WTC11 (cell line): ENCODE measurements around the gene WHAMM. TPM values are rescaled to one million over a fixed set of nuclear protein-coding genes. Genes with fewer than 3 reads are reported as not detected.

Source experiments
- ATAC-seq: fragments of 200-7000 bp; cut with Tn5 transposase; 2 replicates; pipeline ENCODE4 v1.10.0; 2021; ENCODE audit warnings: mild to moderate bottlenecking, moderate library complexity
- CTCF ChIA-PET: fragments of 300-600 bp; sonication (Branson Sonifier 250); formaldehyde crosslinking; loops from one replicate; lab custom pipeline; 2021; ENCODE audit warnings: antibody characterized with exemption; lab: Charles Lee
- POLR2A ChIA-PET: fragments of 350-600 bp; sonication (Branson Sonifier 250); formaldehyde crosslinking; loops from one replicate; lab custom pipeline; 2021; ENCODE audit warnings: antibody characterized with exemption; lab: Charles Lee
- DNase-seq: peaks from one replicate; pipeline ENCODE4 v3.0.0; 2021; ENCODE audit warnings: low spot score
- H3K27ac Mint-ChIP-seq: 2 replicates; pipeline ENCODE4 v1.8.0; 2021; ENCODE audit warnings: mixed read lengths
- H3K27me3 Mint-ChIP-seq: 2 replicates; pipeline ENCODE4 v1.8.0; 2021; ENCODE audit warnings: low read depth, mild to moderate bottlenecking, moderate library complexity, mixed read lengths
- H3K36me3 Mint-ChIP-seq: 2 replicates; pipeline ENCODE4 v1.8.0; 2021; ENCODE audit warnings: mixed read lengths
- H3K4me1 Mint-ChIP-seq: 2 replicates; pipeline ENCODE4 v1.8.0; 2022; ENCODE audit warnings: mixed read lengths
- H3K4me3 Mint-ChIP-seq: 2 replicates; pipeline ENCODE4 v1.8.0; 2021; ENCODE audit warnings: mild to moderate bottlenecking, moderate library complexity, mixed read lengths
- H3K9me3 Mint-ChIP-seq: 2 replicates; pipeline ENCODE4 v1.8.0; 2021; ENCODE audit warnings: mixed read lengths
- AFF4 ChIP-seq: sonication (generic); formaldehyde crosslinking; IDR thresholded peaks from 2 replicates; pipeline ENCODE4 v1.8.1; 2023; ENCODE audit warnings: mild to moderate bottlenecking, missing genetic modification reagents, borderline replicate concordance
- AR ChIP-seq: fragments of 250-450 bp; sonication (Bioruptor Pico); IDR thresholded peaks from 2 replicates; pipeline ENCODE4 v1.9.0; 2021; ENCODE audit warnings: mild to moderate bottlenecking
- ARID4B ChIP-seq: sonication (generic); formaldehyde crosslinking; IDR thresholded peaks from 2 replicates; pipeline ENCODE4 v1.8.0; 2023; ENCODE audit warnings: missing genetic modification reagents, mild to moderate bottlenecking, borderline replicate concordance
- CDX4 ChIP-seq: fragments of 250-450 bp; sonication (Bioruptor Pico); IDR thresholded peaks from 2 replicates; pipeline ENCODE4 v1.9.0; 2021; ENCODE audit warnings: moderate library complexity, mild to moderate bottlenecking, inconsistent platforms, borderline replicate concordance
- CREM ChIP-seq: sonication (generic); formaldehyde crosslinking; IDR thresholded peaks from 2 replicates; pipeline ENCODE4 v1.8.1; 2022; ENCODE audit warnings: mild to moderate bottlenecking, missing genetic modification reagents, moderate library complexity
- EMX1 ChIP-seq: fragments of 250-450 bp; sonication (Bioruptor Pico); IDR thresholded peaks from 2 replicates; pipeline ENCODE4 v1.8.0; 2021; ENCODE audit warnings: mild to moderate bottlenecking
- HMGXB4 ChIP-seq: sonication (generic); formaldehyde crosslinking; IDR thresholded peaks from 2 replicates; pipeline ENCODE4 v1.8.1; 2023; ENCODE audit warnings: mild to moderate bottlenecking, moderate library complexity, missing genetic modification reagents
- NR3C1 ChIP-seq: sonication (generic); formaldehyde crosslinking; conservative IDR thresholded peaks from 2 replicates; pipeline ENCODE4 v1.8.1; 2023; ENCODE audit warnings: low read depth, mild to moderate bottlenecking, missing genetic modification reagents
- OVOL2 ChIP-seq: fragments of 250-450 bp; sonication (Bioruptor Pico); IDR thresholded peaks from 2 replicates; pipeline ENCODE4 v1.9.0; 2021; ENCODE audit warnings: mild to moderate bottlenecking, borderline replicate concordance
- RELA ChIP-seq: sonication (generic); formaldehyde crosslinking; IDR thresholded peaks from 2 replicates; pipeline ENCODE4 v1.8.1; 2022; ENCODE audit warnings: missing genetic modification reagents, mild to moderate bottlenecking, borderline replicate concordance
- SMAD4 ChIP-seq: sonication (generic); formaldehyde crosslinking; IDR thresholded peaks from 2 replicates; pipeline ENCODE4 v1.8.0; 2022; ENCODE audit warnings: mild to moderate bottlenecking, missing genetic modification reagents
- TCF7 ChIP-seq: sonication (generic); formaldehyde crosslinking; IDR thresholded peaks from 2 replicates; pipeline ENCODE4 v1.8.0; 2022; ENCODE audit warnings: mild to moderate bottlenecking, low read depth, missing genetic modification reagents, moderate library complexity
- ZBTB21 ChIP-seq: sonication (generic); formaldehyde crosslinking; IDR thresholded peaks from 2 replicates; pipeline ENCODE4 v1.8.1; 2023; ENCODE audit warnings: mild to moderate bottlenecking, missing genetic modification reagents, borderline replicate concordance
- ZNF219 ChIP-seq: sonication (generic); formaldehyde crosslinking; IDR thresholded peaks from 2 replicates; pipeline ENCODE4 v1.8.0; 2023; ENCODE audit warnings: missing genetic modification reagents, mild to moderate bottlenecking, borderline replicate concordance
- ZNF396 ChIP-seq: fragments of 250-450 bp; sonication (Bioruptor Pico); IDR thresholded peaks from 2 replicates; pipeline ENCODE4 v1.8.0; 2021; ENCODE audit warnings: mild to moderate bottlenecking, moderate library complexity, borderline replicate concordance
- ZNF423 ChIP-seq: fragments of 250-450 bp; sonication (Bioruptor Pico); IDR thresholded peaks from 2 replicates; pipeline ENCODE4 v2.1.2; 2022; ENCODE audit warnings: mild to moderate bottlenecking, moderate library complexity
- ZNF671 ChIP-seq: fragments of 250-450 bp; sonication (Bioruptor Pico); IDR thresholded peaks from 2 replicates; pipeline ENCODE4 v1.8.0; 2021; ENCODE audit warnings: mild to moderate bottlenecking
- total RNA-seq: library from RNA; stranded (reverse); gene quantifications from 3 replicates; pipeline ENCODE4 v1.2.3, GENCODE V29; 2021
- TF ChIP-seq, protein P1 (sequence below): sonication (generic); formaldehyde crosslinking; IDR thresholded peaks from 2 replicates; pipeline ENCODE4 v1.8.1; 2022; ENCODE audit warnings: low read depth, missing genetic modification reagents, borderline replicate concordance

Gene WHAMM
- total RNA-seq, 1 experiment from 2014 or later = 3.2 TPM

- TF ChIP-seq ARID4B (CRISPR knock-in tag) = no peak
- no peak for TF ChIP-seq ZBTB21
- TF ChIP-seq NR3C1 (CRISPR knock-in tag) = no peak
- no peak for TF ChIP-seq ZNF219
- no peak for TF ChIP-seq CREM (CRISPR knock-in tag)
- no peak for TF ChIP-seq CDX4 (CRISPR knock-in tag)
- no peak for TF ChIP-seq EMX1
Observed at GRCh38 chr15:82847703-82848102, 38.3 kb downstream of the WHAMM start (continued).

- no peak overlapping the region for H3K27ac Mint-ChIP-seq
- ATAC-seq (no peak), DNase-seq (no peak)
- POLR2A ChIA-PET = no interaction called here
- H3K27me3 Mint-ChIP-seq = no peaks in the 10 kb centered on the region
- H3K36me3 Mint-ChIP-seq = no peaks in the 10 kb centered on the region
- H3K9me3 Mint-ChIP-seq = 0 out of 2 replicates have a peak, but pooled peaks cover 5% of the 10 kb centered on the region
- CTCF ChIA-PET = interaction anchor here (0.6 to 2.1 kb wide), 10 partner anchors 22 to 318 kb away, joined by 3 to 19 read pairs (median 4); partner anchors contain the start of gene C15orf40
- no peak overlapping the region for H3K4me3 Mint-ChIP-seq
- peaks cover 15% of the 10 kb centered on the region for H3K4me1 Mint-ChIP-seq
- TF ChIP-seq SMAD4 (no peak), CDX4 (CRISPR knock-in tag) (no peak), ZNF396 (CRISPR knock-in tag) (no peak), OVOL2 (no peak), TCF7 (CRISPR knock-in tag) (no peak), RELA (CRISPR knock-in tag) (no peak), AFF4 (CRISPR knock-in tag) (no peak), HMGXB4 (CRISPR knock-in tag) (no peak), ZNF671 (CRISPR knock-in tag) (no peak), ZNF423 (no peak), AR (CRISPR knock-in tag) (no peak)
- TF ChIP-seq, protein P1, sequence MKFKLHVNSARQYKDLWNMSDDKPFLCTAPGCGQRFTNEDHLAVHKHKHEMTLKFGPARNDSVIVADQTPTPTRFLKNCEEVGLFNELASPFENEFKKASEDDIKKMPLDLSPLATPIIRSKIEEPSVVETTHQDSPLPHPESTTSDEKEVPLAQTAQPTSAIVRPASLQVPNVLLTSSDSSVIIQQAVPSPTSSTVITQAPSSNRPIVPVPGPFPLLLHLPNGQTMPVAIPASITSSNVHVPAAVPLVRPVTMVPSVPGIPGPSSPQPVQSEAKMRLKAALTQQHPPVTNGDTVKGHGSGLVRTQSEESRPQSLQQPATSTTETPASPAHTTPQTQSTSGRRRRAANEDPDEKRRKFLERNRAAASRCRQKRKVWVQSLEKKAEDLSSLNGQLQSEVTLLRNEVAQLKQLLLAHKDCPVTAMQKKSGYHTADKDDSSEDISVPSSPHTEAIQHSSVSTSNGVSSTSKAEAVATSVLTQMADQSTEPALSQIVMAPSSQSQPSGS (CRISPR knock-in tag) = no peak
Observed at GRCh38 chr15:82848241-82848993, 39.0 kb downstream of the WHAMM start.
